Suppressor macrophage treated with lipopolysaccharide for 1 hour (primary cell): Measurements from ENCODE around the gene CRYBB1.

Source experiments
- DNase-seq, 3 donors: peaks; one replicate each; pipeline ENCODE4 v3.0.0-alpha.2; 2020 to 2022

CRYBB1 gene

DNA sequence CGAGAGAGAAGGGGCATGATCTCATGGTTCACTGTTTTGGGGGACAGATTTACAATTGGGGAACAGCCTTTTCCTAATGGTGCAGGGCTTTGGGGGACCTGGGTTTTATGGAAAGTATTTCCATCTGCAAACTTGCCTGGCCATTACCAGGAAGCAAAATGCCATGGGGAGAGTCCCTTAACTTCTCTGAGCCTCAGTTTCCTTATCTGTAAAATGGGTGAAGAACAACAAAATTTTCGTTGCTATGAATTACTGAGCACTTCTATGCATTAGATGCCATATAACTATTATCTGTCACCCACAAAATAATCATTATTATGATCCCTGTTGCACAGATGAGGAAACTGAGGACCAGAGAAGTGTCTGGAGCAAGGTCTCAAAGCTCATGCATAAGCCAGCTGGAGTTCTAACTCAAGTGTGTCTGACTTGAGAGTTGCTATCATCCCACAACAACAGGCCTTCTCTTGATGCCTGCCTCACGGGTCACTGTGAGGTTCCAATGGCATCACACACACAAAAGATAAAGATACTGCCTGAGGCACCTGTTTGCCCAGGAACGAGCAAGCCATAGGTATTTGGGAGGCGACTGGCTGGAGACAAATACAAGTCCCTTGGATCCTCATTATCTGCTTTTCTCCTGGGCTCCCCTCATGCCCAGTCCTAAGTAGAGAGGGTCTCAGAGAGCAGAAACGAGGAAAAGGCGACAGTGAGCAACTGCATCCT, 43.7 kb downstream of the CRYBB1 start:
- DNase-seq, result no peak

DNA sequence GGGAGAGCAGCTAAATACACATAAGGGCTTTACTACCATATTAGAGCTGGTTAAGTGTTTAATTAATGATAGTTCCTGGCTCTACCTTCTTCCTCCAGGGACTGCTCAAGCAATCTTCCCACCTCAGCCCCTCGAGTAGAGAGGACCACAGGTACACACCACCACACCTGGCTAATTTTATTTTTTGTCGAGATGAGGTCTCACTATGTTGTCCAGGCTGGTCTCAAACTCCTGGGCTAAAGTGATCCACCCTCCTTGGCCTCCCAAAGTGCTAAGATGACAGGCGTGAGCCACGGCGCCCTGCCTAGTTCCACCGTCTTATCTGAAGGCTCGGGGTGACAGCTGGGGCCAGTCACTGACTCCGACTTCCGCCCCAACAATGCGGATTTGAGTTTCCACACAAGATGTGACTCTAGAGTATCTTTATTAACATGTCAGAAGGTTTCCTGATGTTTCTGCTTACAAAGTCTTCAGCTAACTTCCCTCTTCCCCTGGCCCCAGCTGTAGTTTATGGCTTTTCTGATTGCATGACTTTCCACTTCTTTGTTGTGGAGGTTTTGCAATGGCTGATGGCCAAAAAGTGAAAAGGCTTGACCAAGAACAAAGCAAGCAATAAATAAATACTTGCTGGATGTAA, 44.7 kb downstream of the CRYBB1 start:
- peak; percentile 83 to 88 (median 86) for DNase-seq

DNA sequence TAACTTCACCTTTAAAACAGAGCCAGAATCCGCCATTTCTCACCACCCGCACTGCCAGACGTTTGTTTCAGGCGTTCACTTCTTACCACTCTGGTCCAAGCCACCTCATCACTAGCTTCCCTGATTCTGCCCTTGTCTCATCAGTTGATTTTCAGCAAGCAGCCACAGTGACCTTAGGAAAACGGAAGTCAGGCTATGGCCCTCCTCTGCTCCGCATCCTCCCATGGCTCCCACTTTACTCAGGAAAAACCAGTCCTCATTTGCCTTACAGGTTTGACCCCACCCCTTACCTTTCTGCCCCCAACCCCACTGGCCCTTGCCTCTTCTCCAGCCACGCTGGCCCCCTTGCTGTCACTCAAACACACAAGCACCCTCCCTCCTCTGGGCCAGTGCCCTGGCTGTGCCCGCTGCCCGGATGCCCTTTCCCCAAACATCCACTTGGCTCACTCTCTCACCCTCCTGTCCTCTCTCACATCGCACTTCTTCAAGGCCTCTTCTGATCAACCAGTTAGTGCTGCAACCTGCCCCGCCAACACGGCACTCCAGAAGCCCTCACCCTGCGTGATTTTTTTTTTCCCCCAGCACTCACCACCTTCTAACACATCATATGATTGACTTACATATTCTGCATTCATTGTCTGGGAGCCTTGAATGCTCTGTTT, 46.8 kb downstream of the CRYBB1 start:
- DNase-seq, result no peak

DNA sequence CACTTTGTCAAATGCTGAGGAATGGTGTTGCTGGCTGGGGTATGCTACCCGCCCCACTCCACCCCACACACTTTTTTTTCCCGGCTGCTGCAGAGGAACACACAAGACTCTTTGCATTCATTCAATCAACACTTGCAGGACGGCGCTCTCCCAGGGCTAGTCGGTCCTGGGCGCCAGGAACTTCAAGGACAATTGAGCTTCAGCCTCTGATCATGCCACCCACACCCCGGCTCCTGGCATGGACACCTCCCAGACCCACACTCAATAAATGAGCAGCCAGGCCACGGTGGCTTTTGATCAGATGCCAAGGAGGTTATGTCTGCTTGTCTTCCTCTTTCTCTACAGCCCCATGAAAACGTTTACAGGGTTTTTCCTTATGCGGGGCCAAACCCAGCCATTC, 47.7 kb downstream of the CRYBB1 start:
- DNase-seq, result peak in 1 of 3 donors; percentile 11

DNA sequence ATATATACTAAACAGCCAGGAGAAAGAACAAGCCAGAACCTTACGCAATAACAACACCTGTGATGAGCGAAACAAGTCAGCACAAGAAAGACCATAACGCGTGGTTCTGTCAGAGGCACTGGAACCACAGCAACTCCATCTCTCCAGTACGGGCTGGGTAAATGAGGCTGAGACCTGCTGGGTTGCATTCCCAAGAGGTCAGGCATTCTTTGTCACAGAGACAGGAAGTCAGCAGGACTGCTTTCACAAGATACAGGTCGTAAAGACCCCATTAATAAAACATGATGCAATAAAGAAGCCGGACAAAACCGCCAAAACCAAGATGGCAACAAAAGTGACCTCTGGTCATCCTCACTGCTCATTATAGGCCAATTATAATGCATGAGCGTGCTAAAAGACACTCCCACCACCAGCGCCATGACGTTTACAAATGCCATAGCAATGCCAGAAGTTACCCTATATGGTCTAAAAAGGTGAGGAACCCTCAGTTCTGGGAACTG, 49.6 kb downstream of the CRYBB1 start:
- DNase-seq, result no peak

DNA sequence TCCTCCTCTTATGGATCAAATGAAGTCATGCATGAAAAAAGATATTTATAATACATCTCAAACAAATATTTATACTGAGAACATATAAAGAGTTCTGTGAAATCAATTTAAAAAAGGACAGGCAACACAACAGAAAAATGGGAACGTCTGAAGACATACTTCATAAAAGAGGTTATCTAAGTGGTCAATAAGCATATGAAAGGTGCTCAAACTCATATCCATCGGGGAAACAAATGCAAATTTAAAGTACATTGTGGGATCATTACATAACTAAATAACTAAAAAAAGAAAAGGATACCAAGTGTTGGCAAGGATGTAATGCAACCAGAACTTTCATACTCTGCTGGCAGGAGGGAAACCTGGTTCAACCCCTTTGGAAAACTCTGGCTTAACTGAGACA, 50.2 kb downstream of the CRYBB1 start:
- no peak for DNase-seq

DNA sequence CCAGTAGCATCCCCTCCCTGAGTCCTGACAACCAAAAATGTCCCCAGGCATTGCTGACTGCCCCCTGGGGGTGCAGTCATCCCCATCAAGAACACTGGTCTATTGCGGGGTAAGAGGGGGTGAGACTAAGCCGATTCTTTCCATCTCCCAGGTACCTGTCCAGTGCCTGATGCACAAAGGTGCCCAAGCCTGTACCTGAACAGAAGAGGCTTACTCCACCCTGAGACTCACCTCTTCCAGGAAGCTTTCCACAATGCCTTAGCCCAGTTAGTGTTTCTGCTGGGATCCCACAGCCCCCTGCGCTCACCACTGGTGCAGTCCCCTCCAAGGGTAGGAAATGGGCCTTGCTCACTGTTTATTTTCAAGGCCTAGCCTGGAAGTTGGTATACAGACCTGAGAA, 50.8 kb downstream of the CRYBB1 start:
- no peak for DNase-seq

DNA sequence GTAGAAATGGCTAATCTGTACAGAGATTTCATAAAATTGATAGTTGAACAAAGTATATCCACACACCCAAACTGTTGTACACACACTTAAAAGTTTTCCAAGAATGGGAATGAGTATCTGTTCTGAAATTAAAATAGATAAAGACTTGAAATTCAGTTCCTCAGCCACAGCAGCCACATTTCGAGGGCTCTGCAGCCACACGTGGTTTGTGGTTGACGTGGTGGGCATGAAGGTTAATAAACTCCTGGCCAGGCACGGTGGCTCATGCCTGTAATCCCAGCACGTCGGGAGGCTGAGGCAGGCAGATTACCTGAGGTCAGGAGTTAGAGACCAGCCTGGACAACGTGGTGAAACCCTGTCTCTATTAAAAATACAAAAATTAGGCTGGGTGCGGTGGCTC, 51.9 kb downstream of the CRYBB1 start:
- DNase-seq, result no peak

DNA sequence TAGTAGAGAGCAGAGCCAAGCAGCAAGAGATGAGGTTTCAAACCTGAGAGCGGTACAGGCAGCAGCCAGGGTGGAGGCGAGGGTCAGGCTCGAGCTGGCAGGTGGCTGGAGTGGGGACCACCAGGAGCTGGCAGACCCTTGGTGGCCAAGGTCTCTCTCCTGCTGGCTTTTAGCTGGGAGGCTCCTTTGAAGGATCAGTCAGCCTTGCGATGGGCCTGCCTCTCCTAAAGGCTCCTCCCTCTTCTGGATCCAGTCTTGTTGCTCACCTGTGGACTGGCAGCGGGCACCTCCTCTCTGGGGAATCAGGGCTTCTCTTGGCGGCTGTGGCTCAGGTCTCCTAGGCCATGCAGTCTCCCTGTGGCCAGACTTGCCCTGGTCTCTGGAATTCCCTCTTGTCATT, 52.6 kb downstream of the CRYBB1 start:
- DNase-seq, result no peak

DNA sequence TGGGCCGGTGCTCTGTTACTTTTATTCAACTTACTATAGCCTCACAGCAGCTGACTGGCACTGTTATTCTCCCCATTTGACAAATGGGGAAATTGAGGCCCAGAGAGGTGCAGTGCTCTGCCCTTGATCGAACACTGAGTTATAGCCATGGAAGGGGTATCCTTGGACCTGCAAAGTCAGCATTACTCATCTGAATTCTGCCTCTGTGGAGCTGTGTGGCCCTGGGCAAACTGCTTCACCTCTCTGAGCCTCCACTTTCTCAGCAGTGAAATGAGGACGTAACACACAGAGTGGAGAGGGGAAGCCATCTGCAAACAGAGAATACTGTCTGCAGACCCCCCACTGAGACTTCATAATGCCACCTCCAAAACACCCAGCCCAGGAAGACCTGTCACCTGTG, 53.2 kb downstream of the CRYBB1 start:
- no peak for DNase-seq

DNA sequence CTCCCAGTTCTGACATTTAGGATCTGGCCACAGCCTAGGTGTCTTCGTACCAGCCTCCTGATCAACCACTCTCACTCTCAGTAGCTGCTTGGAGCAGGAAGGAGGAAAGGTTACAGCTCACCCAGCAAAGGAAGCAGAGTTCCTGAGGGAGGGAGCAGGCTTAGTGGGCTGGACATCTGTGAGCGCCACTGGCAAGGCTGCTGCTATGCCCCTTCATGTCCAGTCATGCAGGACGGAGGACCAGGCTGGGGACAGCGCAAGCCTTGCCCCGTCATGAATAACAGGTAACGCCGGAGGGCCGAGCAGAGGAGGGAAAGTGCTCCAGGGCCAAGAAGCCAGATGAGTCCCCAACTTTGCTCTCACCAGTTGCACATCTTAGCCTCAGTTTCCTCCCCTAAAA, 53.6 kb downstream of the CRYBB1 start:
- DNase-seq, result no peak

DNA sequence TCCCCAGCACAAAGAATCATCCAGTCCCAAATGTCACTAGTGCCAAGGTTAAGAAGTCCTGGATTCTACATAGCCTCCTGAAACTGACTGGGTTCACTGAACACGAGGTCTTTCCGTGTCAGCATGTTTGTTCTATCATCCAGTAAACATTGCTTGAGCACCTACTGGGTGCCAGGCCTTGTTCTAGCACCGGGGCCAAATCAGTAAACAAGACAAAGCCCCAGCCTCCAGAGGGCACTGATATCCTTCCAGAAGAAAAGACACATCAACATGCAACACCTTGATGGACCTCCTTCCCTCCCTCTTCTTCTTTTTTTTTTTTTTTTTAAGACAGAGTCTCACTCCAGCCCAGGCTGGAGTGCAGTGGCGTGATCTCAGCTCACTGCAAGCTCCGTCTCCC, 54.8 kb downstream of the CRYBB1 start:
- DNase-seq, result no peak

DNA sequence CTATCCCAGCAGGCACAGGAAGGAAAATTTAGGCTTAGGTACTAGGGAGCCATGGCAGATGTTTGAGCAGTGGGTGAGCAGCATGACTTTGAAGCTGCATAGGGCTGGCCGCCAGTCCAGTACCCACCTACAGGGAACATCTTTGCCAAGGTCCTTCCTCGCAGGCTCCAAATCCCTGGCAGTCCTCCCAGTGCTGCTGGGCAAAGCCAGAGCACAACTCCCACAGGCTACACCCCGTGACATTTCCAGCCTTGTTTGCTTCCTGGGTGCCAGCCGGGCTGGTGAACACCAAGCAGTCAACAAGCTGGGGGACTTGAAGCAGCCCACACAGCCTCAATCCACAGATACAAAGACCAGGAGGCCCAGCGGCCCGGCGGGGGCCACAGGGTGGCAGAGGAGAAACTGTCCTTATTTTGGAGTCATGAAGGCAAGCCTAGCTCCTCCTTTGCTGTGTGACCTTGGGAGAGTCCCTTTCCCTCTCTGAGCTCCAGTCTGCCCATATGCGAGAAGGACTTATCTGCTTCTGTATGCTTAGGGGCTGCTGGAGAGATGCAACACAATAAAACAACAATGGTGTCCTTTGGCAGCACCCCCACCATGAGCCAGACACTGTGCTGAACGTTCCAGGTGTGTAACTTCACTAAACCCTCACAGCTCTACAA, 55.9 kb downstream of the CRYBB1 start:
- no peak for DNase-seq

DNA sequence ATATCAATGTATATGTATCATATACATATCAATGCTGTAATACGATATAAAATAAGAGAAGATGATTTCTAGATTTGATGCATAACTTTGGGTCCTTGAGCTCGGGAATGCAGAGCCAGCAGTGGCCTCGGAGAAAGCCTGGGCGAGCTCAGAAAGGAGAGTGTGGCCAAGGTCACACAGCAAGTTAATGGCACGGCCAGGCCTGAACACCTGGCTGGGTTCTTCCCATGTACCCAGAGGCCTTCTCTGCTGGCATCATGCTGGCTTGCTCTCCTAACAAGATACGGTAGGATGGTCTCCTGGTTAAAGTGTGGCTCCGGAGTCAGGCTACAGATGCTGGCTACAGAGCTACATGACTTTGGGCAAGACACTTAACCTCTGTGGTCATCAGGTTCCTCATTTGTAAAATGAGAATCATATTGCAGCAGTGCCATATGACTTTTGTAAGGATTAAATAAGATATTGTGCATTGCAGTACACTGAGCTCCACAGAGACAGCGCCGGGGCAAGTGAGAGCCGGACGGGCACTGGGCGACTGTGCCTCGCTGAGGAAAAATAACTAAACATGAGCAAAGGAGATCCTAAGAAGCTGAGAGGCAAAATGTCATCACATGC, 57.8 kb downstream of the CRYBB1 start:
- peak; percentile 20 to 43 (median 40) for DNase-seq

DNA sequence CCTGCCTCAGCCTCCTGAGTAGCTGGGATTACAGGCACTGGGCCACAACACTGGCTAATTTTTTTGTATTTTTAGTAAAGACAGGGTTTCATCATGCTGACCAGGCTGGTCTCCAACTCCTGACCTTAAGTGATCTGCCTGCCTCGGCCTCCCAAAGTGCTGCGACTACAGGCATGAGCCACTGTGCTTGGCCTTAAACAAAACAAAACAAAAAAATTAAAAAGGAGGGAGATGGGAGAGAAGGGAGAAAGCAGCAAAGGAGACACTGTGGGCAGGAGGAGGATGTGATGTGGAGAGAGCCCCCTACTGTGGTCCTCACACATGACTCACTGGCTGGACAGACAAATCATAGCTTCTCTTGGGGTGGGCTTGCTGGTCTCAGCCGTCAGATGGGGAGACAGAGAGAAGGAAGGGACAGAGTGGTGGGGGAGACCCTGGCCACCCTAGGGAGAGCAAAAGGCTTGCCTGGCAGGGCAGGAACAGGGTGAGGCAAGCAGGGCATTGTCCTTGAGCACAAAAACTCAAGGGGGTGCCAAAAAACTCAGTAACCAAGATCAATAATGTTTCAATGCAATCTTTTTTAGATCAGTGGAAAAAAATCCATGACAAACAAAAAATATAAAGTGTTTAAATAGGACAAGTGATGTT, 59.5 kb downstream of the CRYBB1 start:
- DNase-seq, result no peak

DNA sequence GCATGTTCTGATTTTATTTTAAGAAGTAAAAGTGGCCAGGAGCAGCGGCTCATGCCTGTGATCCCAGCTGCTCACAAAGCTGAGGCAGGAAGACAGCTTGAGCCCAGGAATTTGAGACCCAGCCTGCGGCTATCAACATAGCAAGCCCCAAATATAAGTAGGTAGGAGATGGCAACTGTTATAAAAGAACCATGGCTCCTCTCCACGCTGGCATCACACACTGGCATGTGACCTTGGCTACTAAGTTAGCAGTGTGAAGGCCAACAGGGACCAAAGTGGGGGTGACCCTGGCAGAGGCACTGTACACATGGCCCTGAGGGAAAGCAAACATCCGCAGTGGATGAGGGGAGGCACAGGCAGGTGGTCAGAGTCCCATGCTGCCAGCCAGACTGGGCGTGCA, 60.9 kb downstream of the CRYBB1 start:
- DNase-seq, result no peak

DNA sequence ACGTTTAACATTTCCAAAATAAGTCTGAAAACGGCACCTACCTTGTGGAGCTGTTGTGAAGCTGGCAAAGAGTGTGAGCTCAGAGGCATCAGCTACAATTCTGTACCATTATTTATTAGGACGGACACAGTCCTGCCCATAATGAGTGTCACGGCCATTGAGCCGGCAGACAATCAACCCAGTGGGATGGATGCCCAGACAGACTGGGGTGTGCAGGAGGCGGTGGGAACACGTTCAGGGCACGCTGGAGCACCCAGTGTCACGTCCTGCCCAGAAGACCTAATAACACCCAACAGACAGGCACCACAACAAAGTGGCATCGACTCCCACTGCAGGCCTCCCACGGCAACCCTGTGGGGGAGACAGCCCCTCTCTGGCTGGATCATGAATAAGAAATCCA, 62.3 kb downstream of the CRYBB1 start:
- DNase-seq, result no peak

DNA sequence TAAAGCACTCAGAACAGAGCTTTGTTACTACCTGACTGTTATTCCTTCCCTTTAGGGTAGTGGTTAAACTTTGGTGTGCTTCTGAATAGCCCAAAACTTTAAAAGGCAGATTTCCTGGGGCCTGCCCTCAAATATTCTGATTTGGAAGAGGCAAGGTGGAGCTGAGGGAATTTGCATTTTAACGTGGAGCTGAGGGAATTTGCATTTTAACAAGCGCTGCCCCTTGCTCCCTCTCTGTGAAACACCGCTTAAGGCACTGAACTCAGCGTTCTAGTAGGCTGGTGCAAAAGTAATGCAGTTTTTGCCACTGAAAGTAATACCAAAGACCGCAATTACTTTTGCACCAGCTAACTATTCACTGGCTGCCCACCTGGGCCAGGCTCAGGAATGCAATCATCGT, 62.9 kb downstream of the CRYBB1 start:
- no peak for DNase-seq

DNA sequence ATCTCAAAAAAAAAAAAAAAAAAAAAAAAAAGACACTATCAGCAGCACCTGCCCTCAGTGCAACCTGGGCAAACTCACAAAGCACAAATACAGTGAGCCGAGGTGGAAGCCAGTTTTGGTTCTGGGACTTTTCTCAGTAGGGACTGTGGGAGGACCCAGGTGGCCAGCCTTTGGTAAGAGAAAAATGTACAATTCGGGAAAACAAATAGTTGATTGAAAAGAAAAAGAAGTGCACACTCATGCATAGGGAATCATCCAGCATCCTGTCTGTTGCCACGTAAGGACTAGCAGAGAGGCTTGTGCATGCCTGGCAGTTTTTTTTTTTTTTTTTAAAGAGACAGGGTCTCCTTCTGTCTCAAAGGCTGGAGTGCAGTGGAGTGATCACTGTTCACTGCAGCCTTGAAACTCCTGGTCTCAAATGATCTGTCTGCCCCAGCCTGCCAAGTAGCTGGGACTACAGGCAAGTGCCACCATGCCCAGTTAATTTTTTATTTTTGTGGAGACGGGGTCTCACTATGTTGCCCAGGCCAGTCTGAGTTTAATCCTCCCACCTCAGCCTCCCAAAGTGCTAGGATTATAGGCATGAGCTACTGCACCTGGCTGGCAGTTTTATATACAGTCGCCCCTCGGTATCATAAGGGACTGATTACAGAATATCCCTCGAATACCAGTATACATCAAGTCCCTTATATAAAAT, 64.6 kb downstream of the CRYBB1 start:
- peak in 1 of 3 donors; percentile 25 for DNase-seq

DNA sequence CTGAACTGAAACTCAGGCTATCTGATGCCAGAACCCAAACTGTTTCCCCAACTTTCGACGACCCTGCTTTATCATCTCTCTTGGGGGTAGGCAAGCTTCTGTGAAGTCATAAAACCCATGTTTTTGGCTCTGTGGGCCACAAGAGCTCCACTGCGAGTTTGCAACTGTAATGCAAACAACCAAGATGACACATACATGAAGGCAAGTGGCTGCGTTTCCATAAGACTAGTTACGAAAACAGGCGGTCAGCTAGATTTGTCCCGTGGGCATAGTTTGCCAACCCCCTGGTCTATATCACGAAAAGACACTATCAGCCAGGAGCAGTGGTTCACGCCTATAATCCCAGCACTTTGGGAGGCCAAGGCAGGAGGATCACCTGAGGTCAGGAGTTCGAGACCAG, 65.4 kb downstream of the CRYBB1 start:
- DNase-seq, result no peak

DNA sequence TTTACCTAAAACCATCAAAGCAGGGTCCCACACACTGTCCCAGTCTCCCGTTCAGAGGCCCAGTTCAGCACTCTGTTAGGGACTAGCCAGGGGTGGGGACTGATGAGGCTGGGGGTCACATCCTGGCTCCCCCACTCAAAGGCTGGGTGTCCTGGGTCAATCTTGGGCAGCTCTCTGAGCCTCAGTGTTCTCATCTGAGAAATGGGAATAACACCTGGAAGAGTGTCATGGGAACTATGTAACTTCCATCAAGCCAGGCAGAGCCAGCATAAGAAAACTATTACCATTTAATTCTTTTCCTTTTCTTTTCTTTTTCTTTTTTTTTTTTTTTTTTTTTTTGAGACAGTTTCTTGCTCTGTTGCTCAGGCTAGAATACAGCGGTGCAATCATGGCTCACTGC, 66.3 kb downstream of the CRYBB1 start:
- no peak for DNase-seq

DNA sequence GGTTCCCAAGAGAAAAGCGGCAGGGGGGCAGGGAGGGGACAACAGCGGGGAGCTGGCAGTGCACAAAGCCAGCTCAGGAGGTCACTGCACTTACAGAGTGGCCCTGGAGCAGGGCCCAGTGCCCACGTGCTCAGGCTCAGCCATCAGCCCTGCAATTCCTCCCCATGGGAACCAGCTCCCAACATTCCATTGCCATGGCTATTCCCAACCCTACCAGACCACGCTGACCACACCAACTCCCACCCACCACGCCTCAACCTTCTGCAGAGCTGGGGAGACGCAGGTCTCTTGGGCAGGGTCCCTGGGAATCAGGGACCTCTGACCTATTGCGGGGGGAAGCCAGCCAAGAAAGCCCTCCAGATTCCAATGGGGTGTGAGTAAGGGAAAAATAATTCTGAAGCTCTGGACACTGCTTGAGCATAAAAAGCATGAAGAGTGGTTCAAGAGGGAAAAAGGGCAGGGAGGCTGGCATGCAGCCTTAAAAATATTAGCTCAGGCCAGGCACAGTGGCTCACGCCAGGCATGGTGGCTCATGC, 67.3 kb downstream of the CRYBB1 start:
- DNase-seq, result no peak
